GM21360 (cell line): ENCODE data around the gene NDST3.
A peak's percentile ranks its signal among the peaks of the same experiment; 100 is the strongest.
"Not testable (repeated sequence)": the region's sequence is repeated elsewhere in the genome, so short reads cannot be mapped to it uniquely, and the experiment has no call there.

Source experiments
- ATAC-seq: cut with Tn5 transposase; IDR thresholded peaks from one replicate; pipeline ENCODE4 v1.9.1; 2021; ENCODE audit warnings: mild to moderate bottlenecking, moderate library complexity; ENCODE audit not compliant: unreplicated experiment

Gene NDST3

GRCh38 chr4:118265312-118266144 lies 231.2 kb downstream of the NDST3 start:
- peak; percentile 60 for ATAC-seq

GRCh38 chr4:118266145-118266496 lies 231.8 kb downstream of the NDST3 start:
- ATAC-seq: not testable (repeated sequence)

DNA sequence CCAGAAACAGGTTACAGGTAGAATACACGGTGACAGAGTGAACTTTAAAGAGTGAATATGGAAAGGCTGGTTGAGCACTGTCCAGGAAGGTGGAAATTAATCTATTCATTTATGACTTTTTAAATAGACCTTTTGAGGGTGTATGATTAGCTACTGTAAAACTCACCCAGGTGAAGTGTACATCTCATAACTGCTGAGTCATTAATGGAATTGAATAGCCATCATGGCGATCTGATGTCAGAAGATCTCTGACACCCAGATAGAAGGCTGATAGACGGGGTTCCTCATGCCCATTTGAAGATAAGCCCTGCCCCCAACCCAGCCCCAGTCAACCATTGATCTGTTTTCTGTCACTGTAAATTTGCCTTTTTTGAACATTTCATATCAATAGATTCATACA lies 234.5 kb downstream of the NDST3 start:
- no peak for ATAC-seq

DNA sequence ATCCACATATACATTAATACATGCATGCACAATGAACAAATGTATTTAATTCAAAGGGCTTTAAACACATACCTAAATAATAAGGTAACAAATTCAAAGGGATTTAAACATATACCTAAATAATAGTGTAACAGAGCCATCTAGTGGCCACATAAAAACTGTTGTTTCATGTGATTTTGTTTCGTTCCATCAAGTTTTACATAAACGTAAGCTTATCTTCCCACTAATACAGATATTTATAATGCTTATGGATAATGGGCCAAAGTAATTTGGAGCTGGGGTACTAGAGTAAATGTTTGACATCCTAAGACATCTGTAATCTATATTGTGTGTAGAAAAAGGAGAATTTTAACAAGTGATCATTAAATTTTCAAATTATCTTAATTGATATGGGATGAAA lies 236.2 kb downstream of the NDST3 start:
- peak; percentile 48 for ATAC-seq

DNA sequence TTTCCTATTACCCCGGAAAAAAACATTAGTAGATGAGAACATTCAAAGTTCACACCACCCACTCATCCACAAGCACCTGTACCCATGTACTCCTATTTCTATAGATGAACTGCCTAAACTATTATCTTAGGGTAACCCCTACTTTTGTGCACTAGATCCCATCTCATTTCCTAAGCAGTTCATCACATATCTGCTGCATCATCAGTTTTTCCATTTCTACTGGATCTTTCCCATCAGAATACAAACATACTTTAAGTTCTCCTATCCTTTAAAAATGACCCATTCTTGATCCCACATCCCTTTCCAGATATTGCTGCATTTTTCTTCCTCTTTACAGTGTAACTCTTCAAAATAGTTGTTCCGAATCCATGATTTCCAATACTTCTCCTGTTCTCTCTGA lies 237.5 kb downstream of the NDST3 start:
- ATAC-seq: no peak

DNA sequence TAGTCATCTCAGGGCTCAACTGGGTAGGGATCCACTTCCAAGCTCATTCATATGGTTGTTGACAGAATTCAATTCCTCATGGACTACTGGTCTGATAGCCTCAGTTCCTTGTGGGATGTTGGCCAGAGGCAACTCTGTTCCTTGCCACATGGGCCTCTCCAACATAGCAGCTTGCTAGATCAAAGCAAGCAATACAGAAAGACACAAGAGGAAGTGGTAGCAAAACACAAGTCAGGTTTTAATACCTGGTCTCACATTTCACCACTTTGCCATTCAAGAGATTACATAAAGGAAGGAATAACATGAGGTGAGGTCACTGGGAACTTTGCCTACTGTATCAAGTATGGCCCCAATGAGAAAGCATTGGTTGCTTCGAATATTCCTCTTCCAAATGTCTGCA lies 239.4 kb downstream of the NDST3 start:
- no peak for ATAC-seq

DNA sequence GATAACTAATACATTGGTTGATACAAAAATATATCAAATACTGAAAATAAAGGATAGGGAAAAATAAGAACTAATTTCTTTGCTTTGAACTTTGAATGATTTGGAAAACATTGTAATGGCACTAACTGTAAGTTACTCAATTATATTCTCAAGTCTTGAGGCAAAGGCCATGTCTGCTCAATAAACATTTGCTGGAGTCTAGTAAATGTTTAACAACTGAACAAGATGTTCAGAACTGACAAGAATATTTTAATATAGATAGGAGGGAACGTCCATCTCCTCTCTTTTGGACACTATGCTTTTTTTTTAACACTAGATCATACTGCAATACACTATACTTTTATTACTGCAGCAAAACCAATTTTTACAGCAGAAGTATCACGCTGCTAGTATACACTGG lies 242.3 kb downstream of the NDST3 start:
- no peak for ATAC-seq

GRCh38 chr4:118277243-118277642 lies 243.0 kb downstream of the NDST3 start:
- no peak for ATAC-seq

DNA sequence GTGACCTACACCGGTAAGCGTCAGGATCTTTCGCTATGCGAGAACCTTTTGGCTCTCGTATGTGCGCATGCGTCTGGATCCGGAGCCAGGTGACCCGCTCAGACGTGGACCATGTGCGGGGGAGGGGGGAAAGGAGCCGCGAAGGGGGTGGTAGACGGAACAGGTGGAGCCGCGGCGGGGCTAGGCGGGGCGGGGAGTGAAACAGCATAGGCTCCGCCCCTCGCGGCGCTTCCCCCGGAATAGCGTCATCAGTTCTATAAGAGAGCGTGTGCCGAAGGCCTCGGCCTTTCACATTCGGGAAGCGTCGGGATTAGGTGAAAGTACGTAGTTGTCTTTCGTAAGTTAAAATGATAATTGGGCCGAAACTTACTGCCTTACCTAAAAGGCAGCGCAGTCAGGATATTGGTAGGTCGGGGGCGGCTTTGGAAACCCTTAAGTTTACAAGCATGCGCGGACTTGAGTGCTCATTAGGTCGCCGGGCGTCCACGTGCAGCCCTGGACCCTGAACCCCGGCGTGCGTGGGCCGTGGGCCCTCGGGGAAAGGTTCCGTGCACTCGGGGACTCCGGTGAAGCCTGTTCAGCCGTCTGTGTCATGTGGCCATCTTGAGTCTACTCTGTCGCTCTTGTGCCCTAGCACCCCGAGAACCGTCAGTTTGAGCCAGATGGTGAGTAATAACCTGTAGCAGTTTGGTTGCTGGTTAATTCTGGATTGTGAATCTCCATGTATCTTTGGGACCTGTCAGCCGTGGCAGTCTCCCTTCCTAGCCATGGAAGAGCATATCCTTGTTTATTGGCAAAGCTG lies 244.4 kb downstream of the NDST3 start:
- peak; percentile 76 for ATAC-seq

- ATAC-seq: no peak
Measured at GRCh38 chr4:118279328-118279727, 245.0 kb downstream of the NDST3 start.

- no peak for ATAC-seq
Measured at GRCh38 chr4:118279920-118280432, 245.7 kb downstream of the NDST3 start.

DNA sequence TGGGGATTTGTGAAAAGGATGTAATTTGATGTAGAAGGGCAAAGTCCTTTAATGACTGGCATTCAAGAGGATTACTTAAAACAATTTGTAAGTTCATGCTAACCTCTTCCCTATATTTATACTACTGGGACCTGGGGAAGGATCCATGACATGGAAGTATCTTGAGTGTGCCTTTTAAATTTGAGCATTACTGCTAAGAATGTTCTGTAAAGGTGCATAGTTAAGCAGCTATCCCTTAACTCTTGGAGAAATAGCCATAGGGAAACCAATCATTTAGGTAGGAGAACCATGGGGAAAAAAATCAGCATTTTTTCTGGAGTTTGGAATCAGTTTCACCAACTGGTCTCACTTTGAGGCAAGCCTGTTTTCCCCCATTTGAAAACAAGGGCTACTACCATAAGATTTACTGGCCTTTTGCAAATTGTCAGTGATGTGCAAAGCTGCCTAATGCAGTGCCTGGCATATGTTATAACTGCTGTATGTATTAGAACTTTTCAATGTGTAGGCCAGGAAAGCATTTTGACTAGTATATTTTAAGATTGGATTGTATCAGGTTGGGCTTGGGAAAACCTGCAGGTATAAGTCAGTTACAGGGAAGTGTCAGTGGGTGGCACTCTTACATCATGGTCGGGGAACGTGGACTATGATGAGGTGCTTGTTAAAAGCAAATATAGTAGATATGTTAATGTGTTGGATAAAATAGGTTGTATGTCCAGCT lies 246.4 kb downstream of the NDST3 start:
- ATAC-seq: peak; percentile 22

GRCh38 chr4:118281611-118282442 lies 247.5 kb downstream of the NDST3 start:
- no peak for ATAC-seq

DNA sequence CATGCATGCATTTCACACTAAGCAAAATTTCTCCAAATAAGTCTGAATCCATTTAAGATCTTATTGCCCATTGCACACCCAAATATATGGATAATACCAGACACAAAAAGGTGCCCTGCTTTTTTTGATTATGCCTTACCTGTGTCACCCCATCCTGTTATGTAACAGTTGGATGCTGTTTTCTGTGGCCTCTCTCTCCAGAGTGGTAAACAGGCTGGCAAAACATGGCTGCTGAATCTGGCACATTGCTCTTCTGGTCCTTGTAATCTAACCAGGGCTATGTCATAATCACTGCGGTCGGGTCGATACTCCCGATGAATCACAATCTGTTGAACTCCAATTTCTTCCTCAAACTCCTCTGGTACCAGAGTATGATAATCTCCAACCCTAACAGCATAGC lies 248.4 kb downstream of the NDST3 start:
- no peak for ATAC-seq

DNA sequence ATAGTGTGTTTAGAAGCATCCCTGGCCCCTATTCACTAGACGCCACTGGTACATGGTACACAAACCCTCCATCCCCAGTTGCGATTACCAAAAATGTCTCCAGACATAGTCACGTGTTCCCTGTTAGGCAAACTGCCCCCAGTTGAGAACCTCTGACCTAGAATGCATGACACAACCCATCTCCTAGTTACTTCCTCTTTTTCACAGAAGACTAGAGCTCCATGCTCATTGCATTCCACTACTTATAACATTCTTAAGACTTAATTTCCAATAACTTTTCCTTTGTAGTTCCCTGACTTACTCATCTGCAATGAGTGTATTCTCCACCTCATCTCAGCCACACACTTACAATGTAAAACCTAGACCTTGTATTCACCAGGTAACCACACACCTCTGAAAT lies 249.9 kb downstream of the NDST3 start:
- peak; percentile 69 for ATAC-seq

DNA sequence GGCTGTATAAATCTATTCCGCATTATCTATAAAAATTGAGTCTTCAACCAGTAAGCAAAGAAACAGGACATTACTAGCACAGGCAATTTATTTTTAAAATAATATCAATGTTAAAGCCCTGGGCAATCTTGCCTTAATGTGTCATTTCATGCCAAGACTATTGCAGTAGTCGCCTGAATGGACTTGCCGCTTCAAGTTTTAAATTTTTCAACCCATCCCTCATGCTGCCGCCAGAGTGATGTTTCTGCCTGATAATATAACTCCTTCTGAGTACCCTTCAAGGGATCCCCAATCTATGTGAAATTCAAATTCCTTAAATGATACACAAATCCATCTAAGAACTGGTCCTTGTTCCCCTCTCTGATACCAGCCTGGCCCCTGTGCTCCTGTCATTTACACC lies 251.6 kb downstream of the NDST3 start:
- no peak for ATAC-seq

DNA sequence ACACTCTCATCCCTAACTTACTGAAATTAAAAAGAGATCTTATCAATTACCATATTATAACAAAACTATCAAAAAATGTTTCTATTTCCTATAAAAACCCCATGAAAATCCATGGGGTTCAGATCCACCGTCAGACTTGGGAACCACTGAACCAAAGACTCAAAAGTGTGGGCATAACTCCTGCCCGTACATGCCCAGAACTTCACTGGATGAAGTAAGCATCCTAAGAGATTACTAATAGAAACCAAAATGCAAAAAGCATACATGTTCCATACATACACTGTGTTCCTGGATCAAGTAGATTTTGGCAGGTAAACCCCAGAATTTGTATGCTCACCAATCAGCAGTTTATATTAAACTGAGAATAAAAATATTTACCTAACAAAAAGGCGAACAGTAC lies 252.4 kb downstream of the NDST3 start:
- no peak for ATAC-seq

DNA sequence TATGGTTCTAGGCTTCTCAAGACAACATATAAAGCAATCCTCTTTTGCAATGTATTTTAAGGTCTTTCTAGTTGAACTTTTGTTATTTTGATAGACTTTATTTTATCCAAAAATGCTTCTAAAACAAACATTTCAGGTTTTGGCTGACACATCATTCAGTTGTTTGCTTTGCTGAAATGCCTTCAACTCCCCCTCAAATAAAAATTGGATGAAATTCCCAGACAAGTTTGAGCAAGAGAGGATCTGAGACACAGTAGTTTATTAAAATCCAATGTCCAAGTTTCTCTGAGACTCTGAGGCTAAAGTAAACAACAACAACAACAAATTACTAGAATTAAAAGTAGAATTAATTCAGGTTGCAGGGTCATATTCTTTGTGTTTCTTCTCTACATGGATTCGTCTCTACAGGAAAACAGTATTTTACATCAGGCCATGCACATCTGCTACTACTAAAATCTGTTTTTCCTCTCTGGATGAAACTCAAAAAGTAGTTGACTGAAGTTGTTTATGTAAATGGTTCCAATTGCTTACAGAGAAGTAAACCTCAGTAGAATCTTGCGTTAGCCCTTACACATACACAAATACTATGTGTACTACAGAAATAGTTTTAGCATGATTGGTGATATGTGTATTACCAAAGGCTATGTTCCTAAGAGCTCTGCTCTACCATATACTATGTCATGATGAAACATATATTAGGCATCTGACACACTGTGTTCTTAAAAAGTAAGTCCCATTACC lies 253.6 kb downstream of the NDST3 start:
- no peak for ATAC-seq

DNA sequence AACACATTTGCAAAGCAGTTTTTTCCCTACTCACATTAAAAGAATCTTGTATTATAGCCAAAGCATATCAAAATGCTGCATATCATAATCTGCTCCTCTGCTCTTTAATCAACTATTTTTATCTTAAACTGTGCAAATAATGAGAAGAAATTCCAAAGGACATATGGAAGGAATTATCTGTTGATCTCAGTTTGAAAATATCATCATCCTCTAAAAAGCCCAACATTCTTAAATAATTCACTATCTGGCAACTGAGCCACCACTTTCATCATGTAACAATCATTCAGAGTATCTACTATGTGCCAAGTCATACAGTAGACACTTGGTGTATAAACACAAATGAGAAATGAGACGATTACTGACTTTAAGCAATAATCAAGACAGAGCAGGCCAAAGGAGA lies 255.5 kb downstream of the NDST3 start:
- no peak for ATAC-seq

DNA sequence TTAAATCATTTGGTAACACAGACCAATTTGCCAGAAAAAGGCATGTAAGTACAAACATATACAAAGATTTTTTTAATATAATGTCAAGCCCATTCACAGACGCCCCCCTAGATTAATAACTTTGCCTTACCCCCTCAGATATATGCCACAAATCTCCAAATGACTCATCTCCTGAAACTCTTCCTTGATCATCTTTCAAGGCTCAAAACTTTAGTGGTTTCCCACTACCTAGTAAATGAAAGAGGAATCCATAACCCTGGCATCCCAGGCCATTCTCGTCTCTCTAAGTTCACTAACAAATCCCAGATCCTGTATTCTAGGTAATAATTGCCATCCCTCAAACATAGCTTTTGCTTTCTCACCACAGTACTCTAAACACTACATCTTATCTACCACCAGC lies 256.7 kb downstream of the NDST3 start:
- ATAC-seq: no peak
